Ascending aorta (tissue), 2 donors: ENCODE results near the gene IGFL4. TPM values are rescaled to one million over a fixed set of nuclear protein-coding genes. Genes with fewer than 3 reads are reported as not detected.

Source experiments
- DNase-seq, 2 donors: peaks; one replicate each; pipeline ENCODE4 v3.0.0-alpha.2; 2019; ENCODE audit warnings: low spot score in 2 of 2
- H3K27ac ChIP-seq, 2 donors: fragments of 200-600 bp; sonication (generic); one replicate each; pipeline ENCODE4 v1.5.1; 2016 to 2017; ENCODE audit warnings: mild to moderate bottlenecking in 1 of 2
- H3K27me3 ChIP-seq: fragments of 200-600 bp; sonication (generic); one replicate; pipeline ENCODE4 v1.5.1; 2017
- H3K36me3 ChIP-seq, 2 donors: fragments of 200-600 bp; sonication (generic); one replicate each; pipeline ENCODE4 v1.5.1; 2016
- H3K4me1 ChIP-seq, 2 donors: fragments of 200-600 bp; sonication (generic); one replicate each; pipeline ENCODE4 v1.5.1; 2016 to 2017; ENCODE audit warnings: mild to moderate bottlenecking in 1 of 2
- H3K4me3 ChIP-seq, 2 donors: fragments of 200-600 bp; sonication (generic); one replicate each; pipeline ENCODE4 v1.5.1; 2016 to 2017; ENCODE audit warnings: mild to moderate bottlenecking in 1 of 2
- H3K9me3 ChIP-seq, 2 donors: fragments of 200-600 bp; sonication (generic); one replicate each; pipeline ENCODE4 v1.5.1; 2016
- intact Hi-C: fragments of 100-400 bp; cut with DNase I; formaldehyde crosslinking; loops from one replicate; pipeline ENCODE4 v1.15.1; 2023
- total RNA-seq: library from RNA; depleted of rRNA; stranded (reverse); fragments of >200 nt; gene quantifications from one replicate; pipeline ENCODE4 v1.1.0, GENCODE V29; 2016
- TF ChIP-seq, protein P1 (sequence below), 3 experiments: fragments of 200-600 bp in 2 of 3; fragments of 450-650 bp in 1 of 3; sonication (generic) in 2 of 3; IDR thresholded peaks; one replicate each; pipeline ENCODE4 v1.5.1; 2016 to 2019; ENCODE audit warnings: antibody characterized with exemption in 3 of 3, mild to moderate bottlenecking in 1 of 3, moderate library complexity in 1 of 3

The IGFL4 gene
- total RNA-seq, 1 donor from 2014 or later, result not detected

DNA sequence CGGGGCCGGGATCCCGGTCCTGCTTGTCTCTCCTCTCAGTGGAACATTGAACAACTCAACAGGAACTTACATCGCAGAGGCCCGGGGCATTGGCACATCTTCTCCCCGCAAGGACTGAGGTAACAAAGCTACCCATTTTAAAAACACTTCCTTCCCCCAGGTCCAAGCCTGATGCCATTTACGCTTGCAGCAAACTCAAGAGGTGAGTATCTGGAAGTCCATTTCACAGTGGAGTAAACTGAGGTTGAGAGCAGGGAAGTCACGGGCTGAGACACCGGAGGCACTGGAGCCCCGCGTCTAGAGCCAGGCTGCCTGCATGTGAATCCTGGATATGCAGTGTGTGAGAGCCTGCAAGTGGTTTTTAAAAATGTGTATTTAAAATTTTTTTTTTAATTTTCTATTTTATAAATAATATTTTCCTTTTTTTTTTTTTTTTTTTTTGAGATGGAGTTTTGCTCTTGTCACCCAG is 17.5 kb downstream of the IGFL4 start:
- no peaks in the 10 kb centered on the region for H3K4me1 ChIP-seq
- H3K4me3 ChIP-seq, result no peak overlapping the region
- DNase-seq, result no peak

DNA sequence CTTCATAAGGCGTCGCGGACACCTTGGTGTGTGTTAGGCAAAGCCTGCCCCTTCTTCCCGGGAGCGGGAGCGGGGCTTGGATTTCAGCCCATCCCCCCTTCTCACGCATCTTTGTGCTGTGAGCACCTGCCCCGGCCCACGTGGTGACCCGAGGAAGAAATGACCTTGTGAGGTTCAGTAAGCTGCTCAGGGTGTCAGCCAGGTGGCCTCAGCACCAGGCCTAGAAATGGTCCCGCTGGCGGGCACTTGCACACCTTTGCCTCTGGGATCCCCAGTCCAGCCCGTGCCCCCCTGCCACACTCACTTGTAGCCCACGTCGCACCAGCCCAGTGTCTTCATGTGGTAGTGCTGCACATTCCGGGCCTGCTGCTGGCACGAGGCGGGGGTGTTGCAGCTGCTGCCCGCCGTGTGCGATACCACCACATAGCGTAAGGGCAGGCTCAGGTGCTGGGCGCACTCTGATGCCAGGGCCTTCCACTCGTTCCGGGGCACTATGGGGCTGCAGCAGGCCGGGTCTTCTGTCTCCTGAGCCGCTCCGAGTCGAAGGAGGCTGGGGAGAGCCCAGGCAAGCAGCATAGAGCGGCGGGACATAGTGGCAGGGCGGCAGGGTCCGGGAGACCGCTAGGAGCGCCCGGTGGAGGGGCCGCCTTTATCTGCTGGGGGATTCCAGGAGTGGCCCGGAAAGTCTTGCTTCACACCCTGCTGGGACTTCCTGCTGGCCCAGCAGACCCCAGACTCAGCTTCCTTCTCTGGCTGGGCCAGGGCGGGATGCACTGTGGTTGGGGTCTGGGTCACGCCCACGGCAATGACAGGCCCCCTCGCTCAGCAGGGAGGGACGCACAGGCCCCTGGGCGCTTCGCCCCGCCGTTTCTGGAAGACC is 18.1 kb downstream of the IGFL4 start, which contains the start of gene PGLYRP1:
Gene PGLYRP1 (minus strand): TSS at position 623 of the 880 bp plus-strand sequence. CDS start 32 bp downstream, at position 591.
- Histone ChIP-seq H3K27me3 (peaks cover 7% of the 10 kb centered on the region), H3K9me3 (no peaks in the 10 kb centered on the region)
- DNase-seq, result peak in 1 of 2 donors; percentile 59

More for the DNA sequence above, 17.5 kb downstream of the IGFL4 start:
- Histone ChIP-seq H3K36me3 (no peaks in the 10 kb centered on the region), H3K27me3 (peaks cover 7% of the 10 kb centered on the region), H3K9me3 (no peaks in the 10 kb centered on the region), H3K27ac (no peak overlapping the region)
- intact Hi-C loops, result no loop called here
- TF ChIP-seq, protein P1, sequence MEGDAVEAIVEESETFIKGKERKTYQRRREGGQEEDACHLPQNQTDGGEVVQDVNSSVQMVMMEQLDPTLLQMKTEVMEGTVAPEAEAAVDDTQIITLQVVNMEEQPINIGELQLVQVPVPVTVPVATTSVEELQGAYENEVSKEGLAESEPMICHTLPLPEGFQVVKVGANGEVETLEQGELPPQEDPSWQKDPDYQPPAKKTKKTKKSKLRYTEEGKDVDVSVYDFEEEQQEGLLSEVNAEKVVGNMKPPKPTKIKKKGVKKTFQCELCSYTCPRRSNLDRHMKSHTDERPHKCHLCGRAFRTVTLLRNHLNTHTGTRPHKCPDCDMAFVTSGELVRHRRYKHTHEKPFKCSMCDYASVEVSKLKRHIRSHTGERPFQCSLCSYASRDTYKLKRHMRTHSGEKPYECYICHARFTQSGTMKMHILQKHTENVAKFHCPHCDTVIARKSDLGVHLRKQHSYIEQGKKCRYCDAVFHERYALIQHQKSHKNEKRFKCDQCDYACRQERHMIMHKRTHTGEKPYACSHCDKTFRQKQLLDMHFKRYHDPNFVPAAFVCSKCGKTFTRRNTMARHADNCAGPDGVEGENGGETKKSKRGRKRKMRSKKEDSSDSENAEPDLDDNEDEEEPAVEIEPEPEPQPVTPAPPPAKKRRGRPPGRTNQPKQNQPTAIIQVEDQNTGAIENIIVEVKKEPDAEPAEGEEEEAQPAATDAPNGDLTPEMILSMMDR (IDR thresholded peaks at IDR 0.05), result no peak

GRCh38 chr19:46022061-46022430 is 18.8 kb downstream of the IGFL4 start:
- TF ChIP-seq, protein P1 (IDR thresholded peaks at IDR 0.05), result no peak
- no peak overlapping the region for H3K27ac ChIP-seq
- H3K4me1 ChIP-seq, result peaks cover 0 to under 1% of the 10 kb centered on the region in 2 donors
- H3K4me3 ChIP-seq, result no peak overlapping the region
- peaks cover 7% of the 10 kb centered on the region for H3K27me3 ChIP-seq
- intact Hi-C loops, result no loop called here
- H3K9me3 ChIP-seq, result no peaks in the 10 kb centered on the region
- no peak for DNase-seq
- no peaks in the 10 kb centered on the region for H3K36me3 ChIP-seq

More for the DNA sequence above, 18.1 kb downstream of the IGFL4 start, which contains the start of gene PGLYRP1:
- H3K27ac ChIP-seq, result no peak within 1 kb of the TSS
- H3K36me3 ChIP-seq, result no peaks in the 10 kb centered on the region
- no peak within 1 kb of the TSS for H3K4me3 ChIP-seq
- TF ChIP-seq, protein P1 (IDR thresholded peaks at IDR 0.05), result no peak
- H3K4me1 ChIP-seq, result no peaks in the 10 kb centered on the region
- intact Hi-C loops, result no loop called here

GRCh38 chr19:46021531-46022041 is 19.2 kb downstream of the IGFL4 start:
- H3K4me3 ChIP-seq, result no peak overlapping the region
- DNase-seq, result no peak
- H3K27me3 ChIP-seq, result peaks cover 7% of the 10 kb centered on the region
- H3K9me3 ChIP-seq, result no peaks in the 10 kb centered on the region
- intact Hi-C loops, result no loop called here
- no peak overlapping the region for H3K27ac ChIP-seq
- peaks cover 0 to 3% of the 10 kb centered on the region in 2 donors for H3K4me1 ChIP-seq
- H3K36me3 ChIP-seq, result no peaks in the 10 kb centered on the region
- TF ChIP-seq, protein P1 (IDR thresholded peaks at IDR 0.05), result no peak

DNA sequence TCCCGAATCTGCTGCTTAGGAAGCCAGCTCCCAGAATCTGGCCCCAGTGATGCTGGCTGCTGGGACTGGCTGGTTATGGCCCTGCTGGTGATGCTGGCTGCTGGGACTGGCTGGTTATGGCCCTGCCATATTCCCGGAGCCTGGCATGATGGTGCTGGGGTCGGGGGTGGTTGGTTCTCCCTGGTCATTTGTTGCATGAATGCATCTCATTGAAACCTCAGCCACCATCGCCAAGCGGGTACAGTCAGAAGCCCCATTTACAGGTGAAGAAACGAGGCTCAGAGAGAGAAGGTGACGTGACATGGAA is 20.0 kb downstream of the IGFL4 start:
- Histone ChIP-seq H3K27me3 (peaks cover 7% of the 10 kb centered on the region), H3K4me1 (peaks cover 4 to 7% of the 10 kb centered on the region in 2 donors), H3K9me3 (no peaks in the 10 kb centered on the region), H3K27ac (no peak overlapping the region), H3K4me3 (no peak overlapping the region), H3K36me3 (no peaks in the 10 kb centered on the region)
- DNase-seq, result peak in 1 of 2 donors; percentile 52
- TF ChIP-seq, protein P1 (IDR thresholded peaks at IDR 0.05), result no peak
- intact Hi-C loops, result no loop called here
